Germinal center (tissue), 1 donor: ENCODE data around the gene CTNNA1.

Experiments
- DNase-seq: peaks from one replicate; pipeline ENCODE4 v3.0.0; 2012; ENCODE audit warnings: mixed read lengths, low spot score

Gene CTNNA1

GRCh38 chr5:138932171-138932810 is 179.1 kb downstream of the CTNNA1 start:
- DNase-seq: no peak

DNA sequence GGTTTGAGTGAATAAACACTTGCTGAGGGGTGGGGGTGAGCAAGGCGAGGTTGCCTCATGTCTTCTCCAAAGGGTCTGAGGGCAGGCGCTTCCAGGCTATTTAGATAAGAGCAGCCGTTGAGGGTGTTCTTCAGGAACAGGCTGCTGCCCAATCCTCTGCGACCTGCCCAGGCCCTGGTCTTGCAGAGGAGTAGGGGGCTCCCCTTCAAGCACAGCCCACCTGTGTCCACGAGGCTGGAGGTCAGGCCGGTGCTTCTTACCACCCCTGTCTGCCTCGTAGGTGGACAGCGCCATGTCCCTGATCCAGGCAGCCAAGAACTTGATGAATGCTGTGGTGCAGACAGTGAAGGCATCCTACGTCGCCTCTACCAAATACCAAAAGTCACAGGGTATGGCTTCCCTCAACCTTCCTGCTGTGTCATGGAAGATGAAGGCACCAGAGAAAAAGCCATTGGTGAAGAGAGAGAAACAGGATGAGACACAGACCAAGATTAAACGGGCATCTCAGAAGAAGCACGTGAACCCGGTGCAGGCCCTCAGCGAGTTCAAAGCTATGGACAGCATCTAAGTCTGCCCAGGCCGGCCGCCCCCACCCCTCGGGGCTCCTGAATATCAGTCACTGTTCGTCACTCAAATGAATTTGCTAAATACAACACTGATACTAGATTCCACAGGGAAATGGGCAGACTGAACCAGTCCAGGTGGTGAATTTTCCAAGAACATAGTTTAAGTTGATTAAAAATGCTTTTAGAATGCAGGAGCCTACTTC is 180.5 kb downstream of the CTNNA1 start:
- no peak for DNase-seq

DNA sequence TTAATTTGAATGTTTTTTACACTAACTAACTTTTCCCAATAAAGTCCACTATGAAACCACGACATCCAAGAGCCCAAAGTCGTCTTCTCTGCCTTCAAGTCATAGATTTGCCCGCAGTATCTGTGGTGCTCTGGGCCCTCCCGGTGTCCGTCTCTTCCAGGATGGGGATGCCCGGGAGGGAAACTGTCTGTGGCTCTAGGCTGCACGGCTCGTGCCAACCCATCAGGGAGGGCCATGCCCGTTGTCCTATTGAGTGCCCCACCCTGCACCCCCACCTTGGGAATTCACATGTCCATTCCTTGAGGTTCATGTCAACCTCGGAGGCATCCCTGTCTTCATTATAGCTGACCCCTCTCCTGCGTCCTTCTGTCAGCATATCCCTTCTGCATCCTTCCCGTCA is 181.7 kb downstream of the CTNNA1 start:
- no peak for DNase-seq

GRCh38 chr5:138935466-138935865 is 182.2 kb downstream of the CTNNA1 start:
- DNase-seq: no peak

DNA sequence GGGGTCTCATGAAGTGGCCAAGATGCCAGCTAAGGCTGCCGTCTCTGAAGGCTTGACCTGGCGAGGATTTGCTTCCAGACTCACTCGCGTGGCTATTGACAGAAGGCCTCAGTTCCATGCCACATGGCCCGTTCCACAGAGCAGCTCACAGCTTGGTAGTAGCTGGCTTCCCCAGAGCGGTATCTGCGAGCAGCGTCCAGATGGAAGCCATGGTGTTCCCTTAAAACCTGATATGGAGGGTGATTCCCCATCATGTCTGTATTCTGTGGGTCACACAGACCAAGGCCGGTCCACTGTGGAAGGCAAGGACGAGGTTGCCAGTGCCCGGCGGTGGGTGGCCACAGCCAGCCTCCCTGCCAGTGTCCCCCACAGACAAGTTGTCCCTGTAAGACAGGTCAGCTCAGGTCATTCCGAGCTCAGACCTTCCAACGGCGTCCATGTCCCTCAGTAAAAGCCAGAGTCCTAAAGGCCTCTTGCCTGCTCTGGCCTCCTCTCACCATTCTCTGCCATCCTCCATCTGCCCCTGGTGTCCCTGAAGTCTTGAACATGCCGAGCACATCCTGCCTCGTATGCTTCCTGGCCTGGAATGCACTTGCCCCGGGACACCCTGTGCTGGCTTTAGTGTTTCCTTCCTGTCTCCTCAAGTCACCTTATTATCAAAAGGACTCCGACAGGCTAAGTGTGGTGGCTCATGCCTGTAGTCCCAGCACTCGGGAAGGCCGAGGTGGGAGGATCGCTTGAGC is 183.2 kb downstream of the CTNNA1 start:
- no peak for DNase-seq

GRCh38 chr5:138936968-138937345 is 183.7 kb downstream of the CTNNA1 start:
- DNase-seq: no peak

- DNase-seq: no peak
Measured at GRCh38 chr5:138937392-138938387, 184.5 kb downstream of the CTNNA1 start.

- DNase-seq: no peak
Measured at GRCh38 chr5:138938526-138938925, 185.3 kb downstream of the CTNNA1 start.

DNA sequence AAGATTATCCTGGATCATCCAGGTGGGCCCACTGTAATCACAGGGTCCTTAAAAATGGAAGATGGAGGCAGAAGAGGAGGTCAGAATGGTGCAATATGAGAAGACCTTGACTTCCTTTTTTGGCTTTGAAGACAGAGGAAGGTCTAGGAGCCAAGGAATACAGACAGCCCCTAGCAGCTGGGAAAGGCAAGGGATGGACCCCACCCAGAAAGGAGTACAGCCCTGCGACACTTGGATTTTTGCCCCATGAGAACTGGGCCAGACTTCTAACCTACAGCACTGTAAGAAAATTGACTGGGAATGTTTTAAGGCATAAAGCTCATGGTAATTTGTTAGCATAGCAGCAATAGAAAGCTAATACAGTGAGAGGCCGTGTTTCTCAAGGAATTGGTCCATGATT is 188.8 kb downstream of the CTNNA1 start:
- DNase-seq: no peak

DNA sequence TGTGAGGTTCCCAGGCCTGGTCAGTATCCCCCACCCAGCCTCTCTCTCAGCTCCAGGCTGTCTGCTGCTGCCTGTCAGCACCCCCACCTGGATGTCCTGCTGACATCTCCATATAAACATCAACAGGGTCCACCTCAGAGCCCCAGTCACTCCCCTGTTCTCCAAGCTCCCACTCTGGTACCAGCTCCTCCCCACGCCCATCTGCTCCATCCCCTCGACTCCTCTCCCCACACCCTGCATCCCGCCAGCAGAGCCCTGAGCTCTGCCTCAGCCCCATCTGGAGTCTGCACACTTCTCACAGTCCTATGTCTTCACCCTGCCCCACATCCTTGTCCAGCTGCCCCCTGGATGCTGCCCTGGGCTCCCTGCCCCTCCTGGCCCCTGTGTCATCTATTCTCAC is 189.6 kb downstream of the CTNNA1 start:
- no peak for DNase-seq

DNA sequence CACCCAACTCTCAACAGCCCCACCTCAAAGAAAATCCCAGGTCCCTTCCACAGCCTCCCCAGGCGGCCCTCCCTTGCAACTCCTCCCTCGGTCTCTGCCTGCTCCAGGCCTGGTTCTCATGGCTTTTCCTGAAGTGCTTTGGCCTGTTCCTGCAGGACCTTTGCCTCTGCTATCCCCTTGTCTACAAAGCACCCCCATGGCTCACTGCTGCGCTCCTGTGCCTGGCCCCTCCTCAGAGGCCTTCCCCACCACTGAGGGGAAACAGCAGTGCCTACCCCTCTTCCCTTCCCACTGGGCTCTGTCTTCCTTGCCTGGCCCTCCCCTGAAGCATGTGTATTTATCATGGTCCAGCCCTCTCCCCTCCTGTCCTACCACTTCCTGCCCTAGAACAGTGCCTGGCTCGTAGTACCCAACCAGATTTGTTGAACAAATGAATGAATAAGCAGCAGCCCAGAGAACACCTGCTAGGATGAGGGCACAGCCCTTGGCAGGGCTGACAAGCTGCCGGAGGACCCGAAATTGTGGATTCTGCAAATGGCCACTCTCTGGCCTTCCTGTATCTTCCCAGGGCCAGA is 190.5 kb downstream of the CTNNA1 start:
- no peak for DNase-seq

GRCh38 chr5:138944527-138945322 is 191.5 kb downstream of the CTNNA1 start:
- DNase-seq: no peak

- no peak for DNase-seq
Measured at GRCh38 chr5:138945421-138946240, 192.4 kb downstream of the CTNNA1 start.

GRCh38 chr5:138946241-138946623 is 193.0 kb downstream of the CTNNA1 start:
- no peak for DNase-seq

DNA sequence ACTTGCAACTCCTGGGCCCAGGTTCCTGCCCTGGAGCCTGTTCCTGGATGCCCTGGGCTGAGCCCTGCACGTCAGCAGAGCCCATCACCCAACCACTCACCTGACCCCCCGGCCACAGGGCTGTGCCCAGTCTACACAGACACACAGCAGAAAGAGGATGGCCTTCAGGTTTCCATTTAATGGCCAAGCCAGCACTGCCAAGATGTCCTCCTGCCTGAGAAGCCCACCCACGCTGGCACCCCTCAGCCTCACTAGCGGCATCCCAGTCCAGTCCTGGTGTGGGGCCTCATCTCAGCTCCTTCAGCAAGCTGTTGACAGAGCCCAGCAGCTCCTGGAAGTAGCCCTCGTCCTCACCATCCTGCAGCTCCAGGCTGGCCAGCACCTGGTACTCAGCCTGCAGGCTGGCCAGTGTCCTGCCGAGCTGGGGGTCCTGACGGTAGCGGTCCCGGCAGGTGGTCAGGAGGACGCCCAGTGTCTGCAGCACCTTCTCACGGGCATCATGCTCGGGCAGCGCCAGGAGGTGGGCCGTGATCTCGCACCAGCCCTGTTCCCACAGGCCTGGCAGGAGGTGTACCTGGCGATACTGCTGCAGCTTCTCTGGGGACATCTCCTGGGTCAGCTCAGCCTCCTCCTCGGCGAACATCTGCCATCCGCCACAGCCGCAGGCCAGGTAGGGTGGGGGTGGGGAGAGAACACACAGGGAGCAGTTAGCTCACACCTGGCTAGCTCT is 193.8 kb downstream of the CTNNA1 start:
- DNase-seq: no peak

- no peak for DNase-seq
Measured at GRCh38 chr5:138947780-138948179, 194.6 kb downstream of the CTNNA1 start.

DNA sequence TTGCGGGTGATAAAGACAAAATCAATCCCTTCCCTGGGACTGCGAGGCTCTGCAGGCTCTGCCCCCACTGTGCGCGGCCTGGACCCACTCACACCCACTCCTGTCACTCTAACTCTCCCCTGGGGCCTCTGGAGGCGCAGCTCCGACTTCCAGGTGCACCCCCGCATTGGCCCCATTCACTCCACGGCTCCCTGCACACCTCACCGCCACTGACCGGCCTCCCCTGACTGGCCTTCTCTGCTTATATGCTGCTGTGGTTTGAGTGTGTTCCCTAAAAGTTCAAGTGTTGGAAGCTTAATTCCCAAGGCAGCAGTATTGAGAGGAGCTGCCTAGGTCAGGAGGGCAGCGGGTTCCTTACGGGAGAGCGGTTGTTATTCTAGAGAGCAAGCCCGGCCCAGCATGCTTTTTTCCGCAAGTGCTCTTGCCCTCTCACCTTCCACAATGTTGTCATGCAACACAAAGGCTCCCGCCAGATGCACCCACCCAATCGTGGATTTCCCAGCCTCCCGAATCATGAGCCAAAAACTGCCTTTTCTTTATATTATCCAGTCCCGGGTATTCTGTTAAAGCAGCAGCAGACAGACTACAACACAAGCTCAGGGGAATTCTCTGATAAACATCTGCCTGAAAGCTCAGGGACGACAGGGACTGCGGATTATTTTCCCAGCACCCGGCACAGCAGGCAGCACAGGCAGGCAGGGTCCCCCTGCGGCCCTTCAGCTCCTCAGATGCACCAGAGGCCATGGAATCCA is 195.4 kb downstream of the CTNNA1 start:
- no peak for DNase-seq

- DNase-seq: no peak
Measured at GRCh38 chr5:138949223-138949574, 196.0 kb downstream of the CTNNA1 start.
